GM12878 (cell line): ENCODE measurements around the gene CSTF2T. TPM values are rescaled to one million over a fixed set of nuclear protein-coding genes. Genes with fewer than 3 reads are reported as not detected.

Experiments
- ATAC-seq: fragments of 200-7000 bp; cut with Tn5 transposase; 3 replicates; pipeline ENCODE4 v1.9.1; 2020; ENCODE audit warnings: mild to moderate bottlenecking, moderate library complexity
- BruUV-seq: library from RNA; stranded (reverse); fragments of 400-500 nt; replicated peaks from 2 replicates; lab custom pipeline; 2021; lab: Mats Ljungman, UMichigan
- CTCF ChIA-PET: fragments of 300-600 bp; sonication (Branson Sonifier 250); formaldehyde crosslinking; extraction: SDS; loops from one replicate; lab custom pipeline; 2021; ENCODE audit warnings: inconsistent platforms; lab: Yijun Ruan, JAX
- POLR2A ChIA-PET: fragments of 350-600 bp; formaldehyde crosslinking; extraction: SDS; loops from one replicate; lab custom pipeline; 2021; ENCODE audit warnings: inconsistent platforms; lab: Charles Lee
- RAD21 ChIA-PET: fragments of 300-600 bp; sonication (Branson Sonifier 250); formaldehyde crosslinking; loops from one replicate; lab custom pipeline; 2023; ENCODE audit warnings: antibody characterized with exemption; ENCODE audit not compliant: unreplicated experiment; lab: Charles Lee
- SMC1A ChIA-PET: fragments of 300-600 bp; sonication (Branson Sonifier 250); formaldehyde crosslinking; loops from one replicate; lab custom pipeline; 2023; ENCODE audit not compliant: unreplicated experiment, uncharacterized antibody; lab: Charles Lee
- DNase-seq: peaks from one replicate; pipeline ENCODE4 v3.0.0-alpha.2; 2011; ENCODE audit warnings: low read depth, low spot score
- FAIRE-seq: peaks from 3 replicates; lab custom pipeline; 2011; peaks lifted over from hg19 to GRCh38; lab: Jason Lieb, UNC
- H2AFZ ChIP-seq: 2 replicates; pipeline ENCODE4 v1.6.0; 2011; ENCODE audit warnings: low read depth, low read length, control low read depth; ENCODE audit not compliant: control insufficient read depth
- H3K27ac ChIP-seq: 2 replicates; pipeline ENCODE4 v1.5.1; 2011; ENCODE audit warnings: control low read depth; ENCODE audit not compliant: control insufficient read depth, insufficient read depth
- H3K27me3 ChIP-seq, 2 experiments: replicated peaks in 1 of 2; 2 replicates each; pipeline versions ENCODE4 v1.6.0 to v1.6.1; 2011; ENCODE audit warnings: low read length in 1 of 2; ENCODE audit not compliant: control insufficient read depth in 2 of 2, insufficient read depth in 2 of 2
- H3K36me3 ChIP-seq, 2 experiments: 2 replicates each; pipeline ENCODE4 v1.5.1; 2011; ENCODE audit warnings: low read length in 1 of 2; ENCODE audit not compliant: control insufficient read depth in 2 of 2, insufficient read depth in 2 of 2
- H3K4me1 ChIP-seq: 2 replicates; pipeline ENCODE4 v1.6.1; 2011; ENCODE audit warnings: mild to moderate bottlenecking, low read length, moderate library complexity, mixed read lengths; ENCODE audit not compliant: control insufficient read depth, insufficient read depth
- H3K4me2 ChIP-seq: 2 replicates; pipeline ENCODE4 v1.6.0; 2011; ENCODE audit warnings: control low read depth; ENCODE audit not compliant: control insufficient read depth, insufficient read depth
- H3K4me3 ChIP-seq: fragments of 200-600 bp; sonication (generic); 2 replicates; pipeline ENCODE4 v1.5.1; 2016
- H3K79me2 ChIP-seq: 2 replicates; pipeline ENCODE4 v1.6.0; 2011; ENCODE audit warnings: low read length; ENCODE audit not compliant: control insufficient read depth, insufficient read depth
- H3K9ac ChIP-seq: 2 replicates; pipeline ENCODE4 v1.8.0; 2011; ENCODE audit warnings: low read length, control low read depth, mixed read lengths; ENCODE audit not compliant: control insufficient read depth, insufficient read depth
- H3K9me3 ChIP-seq: replicated peaks from 3 replicates; pipeline ENCODE4 v1.5.1; 2011; ENCODE audit warnings: mild to moderate bottlenecking, low read length; ENCODE audit not compliant: control insufficient read depth, insufficient read depth
- H4K20me1 ChIP-seq: 2 replicates; pipeline ENCODE4 v1.6.0; 2011; ENCODE audit not compliant: control insufficient read depth, insufficient read depth
- BACH1 ChIP-seq: fragments of 450-650 bp; IDR thresholded peaks from 2 replicates; pipeline ENCODE4 v1.6.1; 2017; ENCODE audit warnings: mild to moderate bottlenecking, borderline replicate concordance
- IKZF2 ChIP-seq, 2 experiments: fragments of 450-650 bp; IDR thresholded peaks; 2 replicates each; pipeline ENCODE4 v1.6.1; 2017; ENCODE audit warnings: mild to moderate bottlenecking in 2 of 2, moderate library complexity in 2 of 2
- NRF1 ChIP-seq: conservative IDR thresholded peaks from 2 replicates; pipeline ENCODE4 v1.6.1; 2011; ENCODE audit warnings: mild to moderate bottlenecking, low read depth, low read length, improper control_type of control experiment
- PAX8 ChIP-seq: fragments of 450-650 bp; IDR thresholded peaks from 2 replicates; pipeline ENCODE4 v1.6.1; 2017; ENCODE audit warnings: mild to moderate bottlenecking, moderate library complexity
- SMC3 ChIP-seq: IDR thresholded peaks from 2 replicates; pipeline ENCODE4 v1.6.1; 2011; ENCODE audit warnings: low read length, improper control_type of control experiment, borderline replicate concordance
- SPI1 ChIP-seq: IDR thresholded peaks from 2 replicates; pipeline ENCODE4 v1.6.1; 2011; ENCODE audit warnings: low read depth, mild to moderate bottlenecking, low read length, moderate library complexity, borderline replicate concordance; ENCODE audit not compliant: insufficient read depth
- TAF1 ChIP-seq: IDR thresholded peaks from 2 replicates; pipeline ENCODE4 v1.6.1; 2011; ENCODE audit warnings: mild to moderate bottlenecking, low read depth, low read length, borderline replicate concordance
- ZSCAN29 ChIP-seq: fragments of 450-650 bp; IDR thresholded peaks from 2 replicates; pipeline ENCODE4 v1.6.1; 2017; ENCODE audit warnings: mild to moderate bottlenecking, moderate library complexity
- WGBS: methylation state at CpG from one replicate; pipeline ENCODE4 v1.1.6; 2016; ENCODE audit warnings: low lambda C conversion rate; ENCODE audit not compliant: insufficient replicate concordance, insufficient coverage; ENCODE audit errors: missing lambda C conversion rate; 5-methylcytosine and 5-hydroxymethylcytosine counted together
- in situ Hi-C: fragments of 300-500 bp; cut with MboI; formaldehyde crosslinking; loops from 9 replicates; pipeline ENCODE4 v1.14.3; 2018; ENCODE audit warnings: mixed read lengths
- intact Hi-C: fragments of 100-400 bp; cut with micrococcal nuclease; formaldehyde crosslinking; loops from one replicate; pipeline ENCODE4 v1.14.2; 2022; ENCODE audit not compliant: unreplicated experiment
- polyA plus RNA-seq, 11 experiments: library from polyadenylated mRNA; depleted of rRNA in 4 of 11; unstranded in 6 of 11; stranded (reverse) in 5 of 11; fragments of >200 nt; fragmentation: Nextera tagmentation in 4 of 11; fragmentation: Illumina TruSeq in 1 of 11; extraction: Ambion mirVana in 4 of 11; extraction: Trizol in 1 of 11; gene quantifications; 1 replicate in 1 of 11; 2 replicates in 10 of 11; pipeline versions ENCODE4 v1.2.1 to v1.2.3, GENCODE V29; 2011 to 2016; ENCODE audit warnings: inconsistent platforms in 2 of 11, missing spikeins in 2 of 11, low read depth in 1 of 11
- total RNA-seq, 4 experiments: library from RNA; depleted of rRNA in 3 of 4; stranded (reverse); fragments of >200 nt in 3 of 4; fragmentation: Illumina TruSeq in 1 of 4; extraction: Trizol in 1 of 4; gene quantifications; 2 replicates each; pipeline versions ENCODE4 v1.2.1 to v1.2.3, GENCODE V29; 2013 to 2021

The CSTF2T gene
- total and polyA plus RNA-seq, 10 of the 15 experiments (the other 5 are each of a cell fraction or from before 2014, with no cell fraction given): 6.8 to 23.8 (median 14.3) TPM

DNA sequence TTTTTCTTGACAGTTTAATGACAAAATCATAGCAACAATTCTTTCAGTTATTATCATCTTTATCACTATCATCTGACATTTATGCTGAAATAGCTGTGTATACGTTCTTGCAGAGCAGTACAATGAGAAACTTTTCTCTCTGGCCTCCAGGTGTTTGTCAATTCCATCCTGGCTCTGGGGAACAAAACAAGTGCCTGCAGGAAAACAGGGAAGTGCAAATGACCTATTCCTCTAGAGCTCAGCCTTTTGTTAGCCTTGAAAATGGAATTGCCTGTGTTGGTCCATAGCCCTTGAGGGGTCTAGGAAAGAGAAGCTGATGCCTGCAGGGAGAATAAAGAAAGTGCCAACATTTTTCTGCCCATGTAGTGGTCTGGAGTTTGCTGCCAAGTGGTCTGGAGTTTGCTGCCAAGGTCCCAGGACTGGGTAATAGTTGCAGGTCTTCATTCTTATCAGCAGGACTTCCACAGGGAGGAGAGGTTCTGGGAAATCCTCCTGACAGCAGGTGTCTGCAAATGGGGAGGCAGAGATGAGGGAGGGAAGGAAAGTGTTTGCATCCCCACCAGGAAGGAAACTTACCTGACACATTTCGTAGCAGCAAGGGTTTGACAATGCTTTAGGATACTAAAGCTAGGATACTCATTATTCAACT is 10.1 kb upstream of the CSTF2T start:
- Histone ChIP-seq H3K27me3 (no peaks in the 10 kb centered on the region), H3K4me1 (no peaks in the 10 kb centered on the region), H2AFZ (no peak overlapping the region), H3K79me2 (no peaks in the 10 kb centered on the region), H3K9me3 (no peaks in the 10 kb centered on the region), H3K9ac (no peak overlapping the region), H3K27ac (no peak overlapping the region), H3K36me3 (no peaks in the 10 kb centered on the region), H3K4me3 (no peak overlapping the region), H3K4me2 (no peak overlapping the region), H4K20me1 (no peaks in the 10 kb centered on the region)
- ChIA-PET SMC1A (interaction anchor here (0.8 to 1.3 kb wide), 4 partner anchors 7 to 11 kb away, joined by 3 to 4 read pairs (median 3); no protein-coding TSS in a partner anchor), POLR2A (interaction anchor here (0.5 kb wide), 1 partner anchor 900 kb away, joined by 6 read pairs; no protein-coding TSS in a partner anchor), RAD21 (interaction anchor here (1.1 kb wide), 1 partner anchor 9 kb away, joined by 3 read pairs; no protein-coding TSS in a partner anchor), CTCF (interaction anchor here (0.8 kb wide), 1 partner anchor 83 kb away, joined by 3 read pairs; no protein-coding TSS in a partner anchor)
- FAIRE-seq (no peak), ATAC-seq (no peak), DNase-seq (no peak)
- in situ Hi-C loops (no loop called here), intact Hi-C loops (no loop called here)
- no TSS peak for BruUV-seq
- no peak for TF ChIP-seq BACH1
- no peak for TF ChIP-seq ZSCAN29
- no peak for TF ChIP-seq PAX8
- no peak for TF ChIP-seq IKZF2 (IDR thresholded peaks at IDR 0.05)
- TF ChIP-seq TAF1: no peak
- no peak for TF ChIP-seq SPI1
- no peak for TF ChIP-seq NRF1
- TF ChIP-seq SMC3: no peak
- WGBS: 31% methylated on average over 2 of the region's 2 CpGs
